ENCODE data around the gene BTBD6. TPM values are rescaled to one million over a fixed set of nuclear protein-coding genes. Genes with fewer than 3 reads are reported as not detected.

The BTBD6 gene
- total and polyA plus RNA-seq, 8 donors, result 4.3 to 44.5 (median 8.3) TPM

GRCh38 chr14:105281371-105282097 is 33.2 kb downstream of the BTBD6 start:
- DNase-seq (peak in 3 of 6 donors; percentile 41 to 54 (median 50)), FAIRE-seq (no peak), ATAC-seq (peak; percentile 69 to 88 (median 78))
- H3K4me3 ChIP-seq, result no peak overlapping the region
- peaks cover 16 to 24% (median 22%) of the 10 kb centered on the region in 3 donors for H3K4me1 ChIP-seq
- WGBS, 2 donors, result 29 to 36% methylated on average over 23 of the region's 23 CpGs
- TF ChIP-seq CTCF (IDR thresholded peaks at IDR 0.05), result peak; percentile 17 to 43 (median 37)
- no peaks in the 10 kb centered on the region for H3K9me3 ChIP-seq
- H3K27ac ChIP-seq, result peak overlapping the region; percentile 10 to 55 (median 34)
- no peaks in the 10 kb centered on the region for H3K27me3 ChIP-seq
- H3K36me3 ChIP-seq, result no peaks in the 10 kb centered on the region
- intact Hi-C loops (cut with DNase I), result loop anchor here in 1 of 3 donors (10.0 kb wide), 2 partner anchors 73 to 197 kb away; no protein-coding TSS in a partner anchor

- H3K27ac ChIP-seq, result peak overlapping the region; percentile 10 to 55 (median 34)
- FAIRE-seq (no peak), ATAC-seq (peak; percentile 83 to 88 (median 88)), DNase-seq (peak in 5 of 6 donors; percentile 56 to 75 (median 74))
- 24 to 33% methylated on average over 16 of the region's 16 CpGs for WGBS, 2 donors
- no peak for TF ChIP-seq CTCF (IDR thresholded peaks at IDR 0.05)
- peaks cover 16 to 24% (median 22%) of the 10 kb centered on the region in 3 donors for H3K4me1 ChIP-seq
- no peak overlapping the region for H3K4me3 ChIP-seq
- H3K36me3 ChIP-seq, result no peaks in the 10 kb centered on the region
- no peaks in the 10 kb centered on the region for H3K9me3 ChIP-seq
- no peaks in the 10 kb centered on the region for H3K27me3 ChIP-seq
- intact Hi-C loops (cut with DNase I), result loop anchor here in 1 of 3 donors (10.0 kb wide), 2 partner anchors 73 to 197 kb away; no protein-coding TSS in a partner anchor
These were observed 33.9 kb downstream of the BTBD6 start for GRCh38 chr14:105282098-105282725.

- ATAC-seq (no peak), DNase-seq (no peak), FAIRE-seq (no peak)
- no peaks in the 10 kb centered on the region for H3K27me3 ChIP-seq
- H3K36me3 ChIP-seq, result no peaks in the 10 kb centered on the region
- H3K9me3 ChIP-seq, result no peaks in the 10 kb centered on the region
- intact Hi-C loops (cut with DNase I), result loop anchor here in 1 of 3 donors (10.0 kb wide), 2 partner anchors 72 to 198 kb away; no protein-coding TSS in a partner anchor
- 77 to 78% methylated on average over 10 of the region's 10 CpGs for WGBS, 2 donors
- no peak for TF ChIP-seq CTCF (IDR thresholded peaks at IDR 0.05)
- no peak overlapping the region for H3K4me3 ChIP-seq
- peak overlapping the region in 1 of 4 donors; percentile 52 for H3K27ac ChIP-seq
- peaks cover 16 to 24% (median 22%) of the 10 kb centered on the region in 3 donors for H3K4me1 ChIP-seq
These were observed 34.7 kb downstream of the BTBD6 start for GRCh38 chr14:105283028-105283427.

- Histone ChIP-seq H3K27ac (no peak overlapping the region), H3K9me3 (no peaks in the 10 kb centered on the region), H3K4me3 (no peak overlapping the region), H3K36me3 (no peaks in the 10 kb centered on the region), H3K27me3 (no peaks in the 10 kb centered on the region), H3K4me1 (peaks cover 16 to 24% (median 22%) of the 10 kb centered on the region in 3 donors)
- TF ChIP-seq CTCF (IDR thresholded peaks at IDR 0.05), result no peak
- FAIRE-seq (no peak), DNase-seq (no peak), ATAC-seq (no peak)
- 74 to 76% methylated on average over 15 of the region's 15 CpGs for WGBS, 2 donors
- intact Hi-C loops (cut with DNase I), result loop anchor here in 1 of 3 donors (10.0 kb wide), 2 partner anchors 71 to 199 kb away; no protein-coding TSS in a partner anchor
These were observed 35.6 kb downstream of the BTBD6 start for GRCh38 chr14:105283899-105284298.

All from pancreas (tissue), 10 donors.